Endothelial cell of umbilical vein (primary cell): ENCODE results near the gene RHOF. TPM values are rescaled to one million over a fixed set of nuclear protein-coding genes. Genes with fewer than 3 reads are reported as not detected.

Experiments used
- BruUV-seq: library from RNA; stranded (reverse); fragments of 400-500 nt; replicated peaks from 2 replicates; lab custom pipeline; 2021; lab: Mats Ljungman, UMichigan
- CTCF ChIA-PET: fragments of 300-600, 350-600 bp; sonication (Branson Sonifier 250); formaldehyde crosslinking; loops from one replicate; lab custom pipeline; 2021; ENCODE audit warnings: antibody characterized with exemption, inconsistent platforms; lab: Charles Lee
- POLR2A ChIA-PET: fragments of 300-600, 350-600 bp; sonication (Branson Sonifier 250); formaldehyde crosslinking; loops from one replicate; lab custom pipeline; 2021; ENCODE audit warnings: antibody characterized with exemption, inconsistent platforms; lab: Charles Lee
- DNase-seq: peaks from one replicate; pipeline ENCODE4 v3.0.0-alpha.2; 2011; ENCODE audit warnings: low read depth, low spot score
- FAIRE-seq: peaks from 2 replicates; lab custom pipeline; 2011; peaks lifted over from hg19 to GRCh38; lab: Jason Lieb, UNC
- H2AFZ ChIP-seq: 2 replicates; pipeline ENCODE4 v1.6.0; 2012; ENCODE audit warnings: low read depth, low read length, control low read depth, inconsistent platforms
- H3K27ac ChIP-seq: 2 replicates; pipeline ENCODE4 v1.5.1; 2011; ENCODE audit warnings: low read depth, mild to moderate bottlenecking, control low read depth, low read length, moderate library complexity; ENCODE audit not compliant: insufficient read depth
- H3K27me3 ChIP-seq, 2 experiments: 2 replicates each; pipeline versions ENCODE4 v1.6.0 to v1.6.1; 2011; ENCODE audit warnings: low read length in 2 of 2, mixed read lengths in 1 of 2; ENCODE audit not compliant: control insufficient read depth in 2 of 2, insufficient read depth in 2 of 2
- H3K36me3 ChIP-seq, 2 experiments: 2 replicates in 1 of 2; 3 replicates in 1 of 2; pipeline ENCODE4 v1.5.1; 2011; ENCODE audit warnings: low read length in 2 of 2, mild to moderate bottlenecking in 1 of 2, moderate library complexity in 1 of 2; ENCODE audit not compliant: control insufficient read depth in 2 of 2, insufficient read depth in 2 of 2; ENCODE audit errors: extremely low read depth in 1 of 2
- H3K4me1 ChIP-seq: 3 replicates; pipeline ENCODE4 v1.5.1; 2011; ENCODE audit warnings: mild to moderate bottlenecking, low read length; ENCODE audit not compliant: control insufficient read depth, insufficient read depth; ENCODE audit errors: extremely low read depth
- H3K4me2 ChIP-seq: 2 replicates; pipeline ENCODE4 v1.6.1; 2011; ENCODE audit warnings: low read length, control low read depth, mixed read lengths; ENCODE audit not compliant: insufficient read depth
- H3K4me3 ChIP-seq, 3 experiments: fragments of 200-600 bp in 1 of 3; sonication (generic), shearing (Covaris generic) in 1 of 3; replicated peaks in 1 of 3; 2 replicates each; pipeline ENCODE4 v1.5.1; 2011 to 2016; ENCODE audit warnings: control low read depth in 3 of 3, low read length in 3 of 3, mild to moderate bottlenecking in 2 of 3, inconsistent platforms in 1 of 3, low read depth in 1 of 3, moderate library complexity in 1 of 3; ENCODE audit not compliant: insufficient read depth in 1 of 3
- H3K79me2 ChIP-seq: 2 replicates; pipeline ENCODE4 v1.6.0; 2012; ENCODE audit warnings: low read length, inconsistent platforms; ENCODE audit not compliant: control insufficient read depth, insufficient read depth
- H3K9ac ChIP-seq: replicated peaks from 2 replicates; pipeline ENCODE3; 2011; ENCODE audit warnings: low read length, control low read depth; ENCODE audit not compliant: insufficient read depth; ENCODE audit errors: extremely low read depth
- H3K9me1 ChIP-seq: replicated peaks from 3 replicates; pipeline ENCODE4 v1.6.0; 2011; ENCODE audit warnings: mild to moderate bottlenecking, low read length; ENCODE audit not compliant: control insufficient read depth, insufficient read depth; ENCODE audit errors: extremely low read depth
- H3K9me3 ChIP-seq: replicated peaks from 2 replicates; pipeline ENCODE4 v1.5.1; 2012; ENCODE audit warnings: low read length, inconsistent platforms; ENCODE audit not compliant: control insufficient read depth, insufficient read depth
- H4K20me1 ChIP-seq: replicated peaks from 2 replicates; pipeline ENCODE3; 2011; ENCODE audit warnings: mild to moderate bottlenecking, low read length; ENCODE audit not compliant: control insufficient read depth, insufficient read depth; ENCODE audit errors: extremely low read depth
- EZH2 ChIP-seq: IDR thresholded peaks from 2 replicates; pipeline ENCODE4 v1.6.1; 2012; ENCODE audit warnings: borderline replicate concordance, low read depth, mild to moderate bottlenecking, moderate library complexity, low read length, inconsistent platforms; ENCODE audit not compliant: severe bottlenecking
- MYC ChIP-seq: IDR thresholded peaks from one replicate; pipeline ENCODE4 v1.6.1; 2011; ENCODE audit warnings: mild to moderate bottlenecking, low read depth, low read length
- POLR2A ChIP-seq: IDR thresholded peaks from 2 replicates; pipeline ENCODE4 v1.6.1; 2012; ENCODE audit warnings: low read depth, mild to moderate bottlenecking, control low read depth, low read length
- dilution Hi-C: fragments of 300-500 bp; cut with MboI; formaldehyde crosslinking; loops from one replicate; pipeline ENCODE4 v1.15.0; 2019; ENCODE audit warnings: low sequenced_read_pairs; ENCODE audit not compliant: extremely low pct_ligation_motif_present
- intact Hi-C: fragments of 100-400 bp; cut with micrococcal nuclease; formaldehyde crosslinking; loops from one replicate; pipeline ENCODE4 v1.10.0; 2022
- polyA plus RNA-seq, 4 experiments: library from polyadenylated mRNA; depleted of rRNA in 3 of 4; stranded (reverse) in 3 of 4; unstranded in 1 of 4; fragments of >200 nt; gene quantifications; 2 replicates each; pipeline versions ENCODE4 v1.2.1 to v1.2.3, GENCODE V29; 2011 to 2012; ENCODE audit warnings: missing spikeins in 1 of 4
- total RNA-seq: library from RNA; stranded (reverse); gene quantifications from 2 replicates; pipeline ENCODE4 v1.2.3, GENCODE V29; 2021

The RHOF gene
- total and polyA plus RNA-seq, 2 donors (not counting 3 experiments of a cell fraction or from before 2014, with no cell fraction given), result 9.3 to 22.3 TPM

GRCh38 chr12:121751749-121752351 lies 41.6 kb downstream of the RHOF start:
- no peak for TF ChIP-seq POLR2A
- TF ChIP-seq EZH2, result no peak
- ChIA-PET POLR2A (no interaction called here), CTCF (no interaction called here)
- H3K27me3 ChIP-seq, result no peaks in the 10 kb centered on the region
- FAIRE-seq, result no peak
- BruUV-seq, result no TSS peak
- H3K9me1 ChIP-seq, result no peaks in the 10 kb centered on the region
- no peak overlapping the region for H3K9ac ChIP-seq
- no peaks in the 10 kb centered on the region for H4K20me1 ChIP-seq
- no peak for DNase-seq
- no peaks in the 10 kb centered on the region for H3K36me3 ChIP-seq
- no peaks in the 10 kb centered on the region for H3K9me3 ChIP-seq
- no peak overlapping the region for H3K4me3 ChIP-seq
- H3K4me2 ChIP-seq, result no peak overlapping the region
- peaks cover 15% of the 10 kb centered on the region for H3K4me1 ChIP-seq
- intact Hi-C loops, result no loop called here
- dilution Hi-C loops, result no loop called here
- H3K79me2 ChIP-seq, result no peaks in the 10 kb centered on the region
- no peak overlapping the region for H3K27ac ChIP-seq
- H2AFZ ChIP-seq, result no peak overlapping the region

GRCh38 chr12:121751034-121751433 lies 42.5 kb downstream of the RHOF start:
- no TSS peak for BruUV-seq
- Histone ChIP-seq H3K27ac (no peak overlapping the region), H3K9me1 (no peaks in the 10 kb centered on the region), H2AFZ (no peak overlapping the region), H3K4me1 (peaks cover 12% of the 10 kb centered on the region), H4K20me1 (no peaks in the 10 kb centered on the region), H3K9ac (no peak overlapping the region), H3K36me3 (no peaks in the 10 kb centered on the region), H3K9me3 (no peaks in the 10 kb centered on the region), H3K27me3 (no peaks in the 10 kb centered on the region), H3K4me2 (no peak overlapping the region), H3K79me2 (no peaks in the 10 kb centered on the region), H3K4me3 (no peak overlapping the region)
- dilution Hi-C loops (no loop called here), intact Hi-C loops (no loop called here)
- TF ChIP-seq EZH2 (no peak), MYC (no peak)
- CTCF ChIA-PET, result no interaction called here
- FAIRE-seq (no peak), DNase-seq (no peak)
- POLR2A ChIA-PET, result no interaction called here
